ENCODE results near the gene TMIGD2. TPM values are rescaled to one million over a fixed set of nuclear protein-coding genes. Genes with fewer than 3 reads are reported as not detected.
"Not testable (repeated sequence)": the region's sequence is repeated elsewhere in the genome, so short reads cannot be mapped to it uniquely, and the experiment has no call there.

Gene TMIGD2, protein sequence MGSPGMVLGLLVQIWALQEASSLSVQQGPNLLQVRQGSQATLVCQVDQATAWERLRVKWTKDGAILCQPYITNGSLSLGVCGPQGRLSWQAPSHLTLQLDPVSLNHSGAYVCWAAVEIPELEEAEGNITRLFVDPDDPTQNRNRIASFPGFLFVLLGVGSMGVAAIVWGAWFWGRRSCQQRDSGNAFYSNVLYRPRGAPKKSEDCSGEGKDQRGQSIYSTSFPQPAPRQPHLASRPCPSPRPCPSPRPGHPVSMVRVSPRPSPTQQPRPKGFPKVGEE
- total RNA-seq (under 1 TPM in 1 of 2 donors, not detected in 1; 0.26 TPM), polyA plus RNA-seq (1 to 10 TPM in 1 of 2 donors, under 1 TPM in 1; 0.23 to 1.4 TPM)
- long read RNA-seq, donor 1, partial matches to known transcripts: 0 of 1 reads
- long read RNA-seq, donor 1, other reads (novel, unspliced or antisense): 0 of 1 reads
- long read RNA-seq, donor 2: 0 reads

- H3K4me1 ChIP-seq (ENCODE audit: control insufficient read depth in 1 of 2, insufficient read depth in 2 of 2, low read length in 2 of 2): no peaks in the 10 kb centered on the region
- no peak for DNase-seq
- H3K9me3 ChIP-seq (ENCODE audit: control insufficient read depth, low read length): no peaks in the 10 kb centered on the region
- intact Hi-C loops (cut with DNase I): no loop called here
- no peak within 1 kb of the TSS for H3K27ac ChIP-seq (ENCODE audit: low read depth in 1 of 2, low read length in 2 of 2)
- H3K4me3 ChIP-seq (ENCODE audit: low read length in 2 of 2): no peak within 1 kb of the TSS
- H3K36me3 ChIP-seq (ENCODE audit: control insufficient read depth in 1 of 2, insufficient read depth in 2 of 2, low read length in 1 of 2): no peaks in the 10 kb centered on the region
- ATAC-seq (ENCODE audit: low FRiP score): no peak
- 71% methylated on average over 8 of the region's 8 CpGs for WGBS, 2 donors
- no peaks in the 10 kb centered on the region for H3K27me3 ChIP-seq (ENCODE audit: control insufficient read depth in 1 of 2, insufficient read depth in 2 of 2, low read length in 1 of 2)
Measured at GRCh38 chr19:4302243-4302640, at the start of gene TMIGD2. Gene TMIGD2, minus strand, starts transcription at chr19:4302389. Its CDS starts 4 bp downstream, at chr19:4302385.

- H3K4me1 ChIP-seq (ENCODE audit: control insufficient read depth in 1 of 2, insufficient read depth in 2 of 2, low read length in 2 of 2): no peaks in the 10 kb centered on the region
- no peak overlapping the region for H3K27ac ChIP-seq (ENCODE audit: low read depth in 1 of 2, low read length in 2 of 2)
- ATAC-seq (ENCODE audit: low FRiP score): no peak
- no peak for DNase-seq
- no peaks in the 10 kb centered on the region for H3K27me3 ChIP-seq (ENCODE audit: control insufficient read depth in 1 of 2, insufficient read depth in 2 of 2, low read length in 1 of 2)
- no peaks in the 10 kb centered on the region for H3K36me3 ChIP-seq (ENCODE audit: control insufficient read depth in 1 of 2, insufficient read depth in 2 of 2, low read length in 1 of 2)
- no peak overlapping the region for H3K4me3 ChIP-seq (ENCODE audit: low read length in 2 of 2)
- WGBS, 2 donors: 95 to 96% methylated on average over 9 of the region's 9 CpGs
- intact Hi-C loops (cut with DNase I): no loop called here
- no peaks in the 10 kb centered on the region for H3K9me3 ChIP-seq (ENCODE audit: control insufficient read depth, low read length)
Measured at GRCh38 chr19:4350726-4351125, 48.5 kb upstream of the TMIGD2 start.

DNA sequence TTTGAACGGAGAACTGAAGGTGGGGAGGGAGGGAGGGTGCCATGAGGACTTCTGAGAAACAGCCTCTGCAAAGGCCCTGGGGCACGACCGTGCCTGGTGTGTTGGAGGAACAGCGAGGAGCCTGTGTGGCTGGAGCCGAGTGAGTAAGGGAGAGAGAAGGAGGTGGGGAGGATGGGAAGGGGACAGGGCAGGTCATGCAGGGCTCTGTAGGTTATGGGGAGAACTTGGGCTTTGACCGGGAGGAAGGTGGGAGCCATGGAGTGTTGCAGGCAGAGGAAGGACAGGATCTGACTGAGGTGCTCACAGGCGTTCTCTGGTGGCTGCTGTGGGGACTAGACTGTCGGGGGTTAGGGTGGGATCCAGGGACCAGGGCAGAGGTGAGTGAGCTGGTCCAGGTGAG is 47.9 kb upstream of the TMIGD2 start:
- Histone ChIP-seq H3K27ac (ENCODE audit: low read depth in 1 of 2, low read length in 2 of 2) (no peak overlapping the region), H3K27me3 (ENCODE audit: control insufficient read depth in 1 of 2, insufficient read depth in 2 of 2, low read length in 1 of 2) (no peaks in the 10 kb centered on the region), H3K36me3 (ENCODE audit: control insufficient read depth in 1 of 2, insufficient read depth in 2 of 2, low read length in 1 of 2) (no peaks in the 10 kb centered on the region), H3K4me3 (ENCODE audit: low read length in 2 of 2) (no peak overlapping the region), H3K9me3 (ENCODE audit: control insufficient read depth, low read length) (no peaks in the 10 kb centered on the region), H3K4me1 (ENCODE audit: control insufficient read depth in 1 of 2, insufficient read depth in 2 of 2, low read length in 2 of 2) (no peaks in the 10 kb centered on the region)
- intact Hi-C loops (cut with DNase I): no loop called here
- ATAC-seq (ENCODE audit: low FRiP score) (no peak), DNase-seq (no peak)
- 86 to 89% methylated on average over 8 of the region's 8 CpGs for WGBS, 2 donors

DNA sequence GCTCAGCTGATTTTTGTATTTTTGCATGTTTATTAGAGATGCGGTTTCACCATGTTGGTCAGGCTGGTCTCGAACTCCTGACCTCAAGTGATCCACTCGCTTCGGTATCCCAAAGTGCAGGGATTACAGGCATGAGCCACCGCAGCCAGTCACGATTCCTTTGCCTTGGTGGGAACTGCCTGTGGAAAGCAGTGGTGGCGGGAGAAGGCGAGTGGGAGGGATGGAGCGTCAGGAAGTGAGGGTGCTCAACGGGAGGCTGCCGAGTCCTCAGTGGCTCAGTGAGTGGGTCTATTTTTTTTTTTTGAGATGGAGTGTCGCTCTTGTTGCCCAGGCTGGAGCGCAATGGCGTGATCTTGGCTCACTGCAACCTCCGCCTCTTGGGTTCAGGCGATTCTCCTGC is 47.0 kb upstream of the TMIGD2 start:
- ATAC-seq (ENCODE audit: low FRiP score); H3K4me1 ChIP-seq (ENCODE audit: control insufficient read depth in 1 of 2, insufficient read depth in 2 of 2, low read length in 2 of 2); H3K4me3 ChIP-seq (ENCODE audit: low read length in 2 of 2); intact Hi-C loops (cut with DNase I); H3K9me3 ChIP-seq (ENCODE audit: control insufficient read depth, low read length); H3K36me3 ChIP-seq (ENCODE audit: control insufficient read depth in 1 of 2, insufficient read depth in 2 of 2, low read length in 1 of 2); H3K27ac ChIP-seq (ENCODE audit: low read depth in 1 of 2, low read length in 2 of 2); H3K27me3 ChIP-seq (ENCODE audit: control insufficient read depth in 1 of 2, insufficient read depth in 2 of 2, low read length in 1 of 2); DNase-seq: not testable (repeated sequence)
- WGBS, 2 donors: 94 to 96% methylated on average over 16 of the region's 16 CpGs

DNA sequence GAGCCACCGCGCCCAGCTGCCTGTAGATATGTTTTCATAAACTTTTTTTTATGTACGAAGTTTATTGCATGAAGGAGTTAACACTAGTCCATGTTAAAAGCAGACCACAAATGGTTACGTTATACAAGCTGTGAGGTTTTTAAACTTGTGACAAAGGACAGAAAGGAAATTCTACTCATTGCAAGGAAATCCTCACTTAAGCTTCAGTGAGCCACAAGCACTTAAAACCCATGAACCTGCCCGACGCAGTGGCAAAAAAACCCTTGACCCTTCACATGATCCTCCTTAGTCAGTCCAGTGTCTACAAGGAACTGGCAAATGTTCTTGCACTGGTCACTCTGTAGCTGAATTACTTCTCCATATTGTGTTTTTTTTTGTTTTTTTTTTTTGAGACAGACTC is 45.3 kb upstream of the TMIGD2 start:
- Histone ChIP-seq H3K36me3 (ENCODE audit: control insufficient read depth in 1 of 2, insufficient read depth in 2 of 2, low read length in 1 of 2) (no peaks in the 10 kb centered on the region), H3K9me3 (ENCODE audit: control insufficient read depth, low read length) (no peaks in the 10 kb centered on the region), H3K4me3 (ENCODE audit: low read length in 2 of 2) (no peak overlapping the region), H3K27ac (ENCODE audit: low read depth in 1 of 2, low read length in 2 of 2) (no peak overlapping the region), H3K27me3 (ENCODE audit: control insufficient read depth in 1 of 2, insufficient read depth in 2 of 2, low read length in 1 of 2) (no peaks in the 10 kb centered on the region), H3K4me1 (ENCODE audit: control insufficient read depth in 1 of 2, insufficient read depth in 2 of 2, low read length in 2 of 2) (no peaks in the 10 kb centered on the region)
- no peak for DNase-seq
- no peak for ATAC-seq (ENCODE audit: low FRiP score)
- WGBS, 2 donors: 85 to 90% methylated on average over 6 of the region's 6 CpGs
- intact Hi-C loops (cut with DNase I): no loop called here

DNA sequence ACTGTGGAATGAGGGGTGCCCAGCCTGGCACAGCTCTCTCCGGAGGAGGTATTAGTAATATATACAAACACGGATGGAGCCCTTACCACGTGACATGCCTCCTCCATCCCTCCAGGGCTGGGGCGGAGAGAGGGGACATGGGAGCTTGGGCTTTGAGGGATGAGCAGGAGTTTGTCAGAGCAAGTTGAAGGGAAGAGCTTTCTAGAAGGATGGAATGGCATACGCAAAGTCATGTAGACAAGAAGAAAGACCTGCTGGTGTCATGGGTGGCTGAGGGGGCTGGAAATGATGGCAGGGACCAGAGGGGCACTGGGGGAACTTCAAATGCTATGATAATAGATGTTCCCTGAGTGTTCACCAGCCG is 43.8 kb upstream of the TMIGD2 start:
- 96 to 98% methylated on average over 6 of the region's 6 CpGs for WGBS, 2 donors
- intact Hi-C loops (cut with DNase I): no loop called here

DNA sequence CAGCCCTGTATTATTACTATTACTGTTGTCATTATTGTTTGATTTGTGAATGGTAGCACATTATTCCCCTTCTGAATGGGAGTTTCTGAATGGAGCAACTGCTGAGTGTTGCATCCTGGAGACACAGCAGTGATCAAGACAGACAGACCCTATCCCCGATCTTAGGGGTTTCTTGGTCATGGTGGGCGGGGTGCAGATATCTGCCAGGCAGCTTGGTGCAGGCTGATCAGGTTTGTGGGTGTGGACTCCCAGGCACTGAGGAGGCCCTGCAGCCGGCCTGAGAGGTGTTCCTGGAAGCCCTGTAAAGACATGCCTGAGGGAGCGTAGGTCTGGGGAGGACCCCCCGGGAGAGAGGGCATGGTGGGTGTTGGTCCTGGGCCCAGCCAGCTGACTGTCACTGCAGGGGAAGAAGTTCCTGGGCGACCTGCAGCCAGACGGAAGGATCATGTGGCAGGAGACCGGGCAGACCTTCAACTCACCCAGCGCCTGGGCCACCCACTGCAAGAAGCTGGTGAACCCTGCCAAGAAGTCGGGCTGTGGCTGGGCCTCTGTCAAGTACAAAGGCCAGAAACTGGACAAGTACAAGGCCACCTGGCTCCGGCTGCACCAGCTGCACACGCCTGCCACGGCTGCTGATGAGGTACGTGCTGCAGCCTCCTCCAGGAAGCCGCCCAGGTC is 43.3 kb upstream of the TMIGD2 start:
- no peaks in the 10 kb centered on the region for H3K36me3 ChIP-seq (ENCODE audit: control insufficient read depth in 1 of 2, insufficient read depth in 2 of 2, low read length in 1 of 2)
- H3K9me3 ChIP-seq (ENCODE audit: control insufficient read depth, low read length): no peaks in the 10 kb centered on the region
- no peak overlapping the region for H3K27ac ChIP-seq (ENCODE audit: low read depth in 1 of 2, low read length in 2 of 2)
- 86 to 88% methylated on average over 15 of the region's 15 CpGs for WGBS, 2 donors
- H3K4me3 ChIP-seq (ENCODE audit: low read length in 2 of 2): no peak overlapping the region
- H3K27me3 ChIP-seq (ENCODE audit: control insufficient read depth in 1 of 2, insufficient read depth in 2 of 2, low read length in 1 of 2): no peaks in the 10 kb centered on the region
- ATAC-seq (ENCODE audit: low FRiP score): no peak
- H3K4me1 ChIP-seq (ENCODE audit: control insufficient read depth in 1 of 2, insufficient read depth in 2 of 2, low read length in 2 of 2): peaks cover 0 to 2% of the 10 kb centered on the region in 2 donors
- no peak for DNase-seq
- intact Hi-C loops (cut with DNase I): no loop called here

More for the DNA sequence above, 43.8 kb upstream of the TMIGD2 start:
- ATAC-seq (ENCODE audit: low FRiP score) (no peak), DNase-seq (no peak)
- H3K4me1 ChIP-seq (ENCODE audit: control insufficient read depth in 1 of 2, insufficient read depth in 2 of 2, low read length in 2 of 2): peaks cover 0 to 2% of the 10 kb centered on the region in 2 donors
- no peaks in the 10 kb centered on the region for H3K9me3 ChIP-seq (ENCODE audit: control insufficient read depth, low read length)
- no peaks in the 10 kb centered on the region for H3K27me3 ChIP-seq (ENCODE audit: control insufficient read depth in 1 of 2, insufficient read depth in 2 of 2, low read length in 1 of 2)
- H3K4me3 ChIP-seq (ENCODE audit: low read length in 2 of 2): no peak overlapping the region
- no peak overlapping the region for H3K27ac ChIP-seq (ENCODE audit: low read depth in 1 of 2, low read length in 2 of 2)
- H3K36me3 ChIP-seq (ENCODE audit: control insufficient read depth in 1 of 2, insufficient read depth in 2 of 2, low read length in 1 of 2): no peaks in the 10 kb centered on the region

DNA sequence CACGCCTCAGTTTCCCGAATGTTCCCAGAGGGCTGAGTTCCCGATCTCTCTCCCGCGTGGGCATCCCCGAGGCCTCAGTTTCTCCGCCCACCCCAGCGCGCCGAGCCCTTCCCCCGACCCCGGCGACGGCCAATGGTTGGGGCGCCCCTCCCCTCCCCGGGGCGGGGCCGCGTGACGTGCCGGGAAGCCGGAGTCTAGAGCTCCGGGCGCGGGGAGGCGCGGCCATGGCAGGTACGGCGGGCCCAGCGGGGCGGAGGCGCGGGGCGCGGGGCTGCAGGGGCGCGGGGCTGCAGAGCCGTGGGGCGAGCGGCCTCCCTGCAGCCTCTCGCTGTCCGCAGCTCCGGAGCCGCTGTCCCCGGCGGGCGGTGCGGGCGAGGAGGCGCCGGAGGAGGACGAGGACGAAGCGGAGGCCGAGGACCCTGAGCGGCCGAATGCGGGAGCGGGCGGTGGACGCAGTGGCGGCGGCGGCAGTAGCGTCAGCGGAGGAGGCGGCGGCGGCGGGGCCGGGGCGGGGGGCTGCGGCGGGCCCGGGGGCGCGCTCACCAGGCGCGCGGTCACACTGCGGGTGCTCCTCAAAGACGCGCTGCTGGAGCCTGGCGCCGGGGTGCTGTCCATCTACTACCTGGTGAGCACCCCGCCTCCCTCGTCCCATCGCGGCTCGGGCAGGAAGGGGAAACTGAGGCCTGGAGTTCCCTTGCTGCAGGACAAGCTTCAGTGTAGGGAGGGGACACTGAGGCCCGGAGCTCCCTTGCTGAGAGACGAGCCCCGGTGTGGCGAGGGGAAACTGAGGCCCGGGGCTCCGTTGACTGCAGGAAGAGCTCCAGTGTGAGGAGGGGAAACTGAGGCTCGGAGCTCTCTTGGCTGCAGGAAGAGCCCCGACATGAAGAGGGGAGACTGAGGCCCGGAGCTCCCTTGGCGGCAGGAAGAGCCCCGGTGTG is 41.5 kb upstream of the TMIGD2 start, which contains the start of gene MPND:
TSS of gene MPND (plus strand) at position 193 of the 938 bp plus-strand sequence. CDS start at position 225, 32 bp downstream.
- Histone ChIP-seq H3K27ac (ENCODE audit: low read depth in 1 of 2, low read length in 2 of 2) (peak within 1 kb of the TSS; percentile 14 to 54), H3K4me3 (ENCODE audit: low read length in 2 of 2) (peak within 1 kb of the TSS; percentile 57 to 71), H3K4me1 (ENCODE audit: control insufficient read depth in 1 of 2, insufficient read depth in 2 of 2, low read length in 2 of 2) (peaks cover 0 to 2% of the 10 kb centered on the region in 2 donors), H3K36me3 (ENCODE audit: control insufficient read depth in 1 of 2, insufficient read depth in 2 of 2, low read length in 1 of 2) (no peaks in the 10 kb centered on the region), H3K27me3 (ENCODE audit: control insufficient read depth in 1 of 2, insufficient read depth in 2 of 2, low read length in 1 of 2) (no peaks in the 10 kb centered on the region), H3K9me3 (ENCODE audit: control insufficient read depth, low read length) (no peaks in the 10 kb centered on the region)
- WGBS, 2 donors: 4 to 5% methylated on average over 78 to 101 of the region's 101 CpGs
- ATAC-seq (ENCODE audit: low FRiP score) (peak; percentile 94), DNase-seq (peak; percentile 95 to 98)
- intact Hi-C loops (cut with DNase I): loop anchor here (2.0 to 5.0 kb wide), 3 partner anchors 31 to 97 kb away; partner anchors contain the start of genes CHAF1A (in 1 of the 2), SH3GL1 (in 1 of the 2) and YJU2 (in 1 of the 2)
